ENCODE data around the gene VBP1.
"Not testable (repeated sequence)": the region's sequence is repeated elsewhere in the genome, so short reads cannot be mapped to it uniquely, and the experiment has no call there.

Gene VBP1

GRCh38 chrX:155263854-155264628 is 47.8 kb downstream of the VBP1 start, which contains the start of gene RAB39B:
Gene RAB39B (minus strand): TSS chrX:155264491. CDS start chrX:155264288, 203 bp downstream.
- in situ Hi-C loops (cut with HindIII; ENCODE audit: low sequenced_read_pairs): no loop called here

GRCh38 chrX:155266439-155266838 is 50.2 kb downstream of the VBP1 start:
- in situ Hi-C loops (cut with HindIII; ENCODE audit: low sequenced_read_pairs): no loop called here

GRCh38 chrX:155267995-155268394 is 51.7 kb downstream of the VBP1 start:
- in situ Hi-C loops (cut with HindIII; ENCODE audit: low sequenced_read_pairs): not testable (repeated sequence)

GRCh38 chrX:155270969-155271368 is 54.7 kb downstream of the VBP1 start:
- in situ Hi-C loops (cut with HindIII; ENCODE audit: low sequenced_read_pairs): no loop called here

GRCh38 chrX:155279873-155280272 is 63.6 kb downstream of the VBP1 start:
- in situ Hi-C loops (cut with HindIII; ENCODE audit: low sequenced_read_pairs): no loop called here
